ENCODE results near the gene RAB2B.

Gene RAB2B

DNA sequence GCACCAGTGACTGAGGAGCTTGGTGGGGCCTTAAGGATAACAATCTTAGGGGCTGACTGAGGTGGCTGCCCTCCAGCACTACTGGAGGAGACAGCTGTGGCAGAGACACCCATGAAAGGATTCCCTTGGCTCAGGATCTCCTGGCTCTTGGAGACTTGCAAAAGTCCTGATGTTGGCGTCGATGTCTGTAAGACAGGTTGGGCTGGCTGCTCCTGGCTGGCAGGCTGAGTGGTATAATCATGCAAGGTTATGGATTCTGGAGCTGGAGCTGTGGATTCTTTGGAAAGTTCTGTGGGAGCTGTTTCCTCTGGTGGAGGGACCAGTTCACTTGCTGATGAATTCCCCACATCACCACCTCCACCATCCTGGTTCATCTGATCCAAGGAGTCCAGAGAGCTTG lies 45.6 kb downstream of the RAB2B start:
- peaks cover 67% of the 10 kb centered on the region for H3K79me2 ChIP-seq (ENCODE audit: control insufficient read depth, low read length)
- peaks cover 6% of the 10 kb centered on the region; the same call in 1 of the 2 replicates for H4K20me1 ChIP-seq (ENCODE audit: control insufficient read depth, insufficient read depth, low read depth, low read length)
- TF ChIP-seq, protein P1, sequence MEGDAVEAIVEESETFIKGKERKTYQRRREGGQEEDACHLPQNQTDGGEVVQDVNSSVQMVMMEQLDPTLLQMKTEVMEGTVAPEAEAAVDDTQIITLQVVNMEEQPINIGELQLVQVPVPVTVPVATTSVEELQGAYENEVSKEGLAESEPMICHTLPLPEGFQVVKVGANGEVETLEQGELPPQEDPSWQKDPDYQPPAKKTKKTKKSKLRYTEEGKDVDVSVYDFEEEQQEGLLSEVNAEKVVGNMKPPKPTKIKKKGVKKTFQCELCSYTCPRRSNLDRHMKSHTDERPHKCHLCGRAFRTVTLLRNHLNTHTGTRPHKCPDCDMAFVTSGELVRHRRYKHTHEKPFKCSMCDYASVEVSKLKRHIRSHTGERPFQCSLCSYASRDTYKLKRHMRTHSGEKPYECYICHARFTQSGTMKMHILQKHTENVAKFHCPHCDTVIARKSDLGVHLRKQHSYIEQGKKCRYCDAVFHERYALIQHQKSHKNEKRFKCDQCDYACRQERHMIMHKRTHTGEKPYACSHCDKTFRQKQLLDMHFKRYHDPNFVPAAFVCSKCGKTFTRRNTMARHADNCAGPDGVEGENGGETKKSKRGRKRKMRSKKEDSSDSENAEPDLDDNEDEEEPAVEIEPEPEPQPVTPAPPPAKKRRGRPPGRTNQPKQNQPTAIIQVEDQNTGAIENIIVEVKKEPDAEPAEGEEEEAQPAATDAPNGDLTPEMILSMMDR (IDR thresholded peaks at IDR 0.05; ENCODE audit: low read depth, low read length, poor library complexity, severe bottlenecking), result no peak
- TF ChIP-seq EZH2phosphoT487 (IDR thresholded peaks at IDR 0.05; ENCODE audit: borderline replicate concordance, low read length), result no peak
- H3K4me1 ChIP-seq (ENCODE audit: control insufficient read depth, low read length), result peaks cover 12% of the 10 kb centered on the region
- no peaks in the 10 kb centered on the region for H3F3A ChIP-seq (ENCODE audit: control insufficient read depth, insufficient read depth)
- no peaks in the 10 kb centered on the region for H3K9me2 ChIP-seq (replicated peaks; ENCODE audit: control insufficient read depth, low read length)
- H3K27me3 ChIP-seq (ENCODE audit: control insufficient read depth, low read length), result no peaks in the 10 kb centered on the region
- H3K9me3 ChIP-seq (ENCODE audit: control insufficient read depth, insufficient read depth, low read length), result no peaks in the 10 kb centered on the region
- peaks cover 83% of the 10 kb centered on the region for H3K36me3 ChIP-seq (ENCODE audit: control insufficient read depth, low read length)
- no peak overlapping the region for H3K27ac ChIP-seq (ENCODE audit: low read depth, low read length)
- H3K4me2 ChIP-seq (ENCODE audit: low read length), result no peak overlapping the region
- no peak overlapping the region for H3K4me3 ChIP-seq (ENCODE audit: low read length)

DNA sequence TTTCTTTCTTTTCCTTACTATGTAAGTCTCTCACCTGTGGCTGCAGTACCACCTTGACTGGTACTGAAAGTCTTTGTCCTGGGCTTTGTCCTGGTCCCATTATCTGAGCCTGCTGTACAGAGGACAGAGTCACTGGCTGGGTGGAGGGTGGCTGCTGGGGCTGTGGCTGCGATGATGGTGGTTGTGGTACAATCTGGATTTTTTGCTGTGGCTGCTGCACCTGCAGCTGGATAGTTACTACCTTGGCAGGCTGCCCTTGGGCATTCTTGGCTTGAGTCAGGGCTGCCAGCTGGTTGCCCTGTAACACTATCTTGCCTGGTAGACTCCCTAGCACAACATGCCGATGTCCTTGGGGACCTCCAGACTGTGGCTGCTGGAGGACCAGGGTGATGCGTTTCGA lies 47.8 kb downstream of the RAB2B start:
- no peaks in the 10 kb centered on the region for H3K9me2 ChIP-seq (replicated peaks; ENCODE audit: control insufficient read depth, low read length)
- H3K9me3 ChIP-seq (ENCODE audit: control insufficient read depth, insufficient read depth, low read length), result no peaks in the 10 kb centered on the region
- no peaks in the 10 kb centered on the region for H3F3A ChIP-seq (ENCODE audit: control insufficient read depth, insufficient read depth)
- no peak overlapping the region for H3K27ac ChIP-seq (ENCODE audit: low read depth, low read length)
- H3K4me1 ChIP-seq (ENCODE audit: control insufficient read depth, low read length), result no peaks in the 10 kb centered on the region
- peaks cover 45% of the 10 kb centered on the region for H3K79me2 ChIP-seq (ENCODE audit: control insufficient read depth, low read length)
- TF ChIP-seq EZH2phosphoT487 (IDR thresholded peaks at IDR 0.05; ENCODE audit: borderline replicate concordance, low read length), result no peak
- TF ChIP-seq, protein P1 (IDR thresholded peaks at IDR 0.05; ENCODE audit: low read depth, low read length, poor library complexity, severe bottlenecking), result no peak
- no peak overlapping the region for H3K4me2 ChIP-seq (ENCODE audit: low read length)
- H4K20me1 ChIP-seq (ENCODE audit: control insufficient read depth, insufficient read depth, low read depth, low read length), result no peaks in the 10 kb centered on the region
- H3K36me3 ChIP-seq (ENCODE audit: control insufficient read depth, low read length), result peaks cover 87% of the 10 kb centered on the region
- H3K27me3 ChIP-seq (ENCODE audit: control insufficient read depth, low read length), result no peaks in the 10 kb centered on the region
- no peak overlapping the region for H3K4me3 ChIP-seq (ENCODE audit: low read length)

DNA sequence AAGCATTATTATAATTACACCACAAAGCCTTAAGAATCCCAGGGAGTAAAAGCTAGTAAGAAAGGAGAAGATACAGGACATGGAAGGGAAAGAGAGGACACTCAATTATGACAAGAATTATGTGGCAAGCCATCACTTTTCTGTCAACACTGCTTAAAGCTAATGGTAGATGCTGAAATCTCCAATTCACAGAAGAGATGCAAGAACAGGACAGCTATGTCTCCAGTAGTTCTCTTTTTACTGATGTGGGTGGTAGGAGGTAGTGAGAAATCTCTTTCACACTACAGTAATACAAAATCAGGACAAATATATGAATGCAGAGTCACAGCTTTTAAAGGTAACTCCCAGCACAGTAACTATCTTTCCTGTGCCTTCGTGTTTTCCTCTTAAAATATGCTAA lies 50.1 kb downstream of the RAB2B start:
- no peak overlapping the region for H3K4me3 ChIP-seq (ENCODE audit: low read length)
- H3K79me2 ChIP-seq (ENCODE audit: control insufficient read depth, low read length), result peaks cover 23% of the 10 kb centered on the region
- TF ChIP-seq EZH2phosphoT487 (IDR thresholded peaks at IDR 0.05; ENCODE audit: borderline replicate concordance, low read length), result no peak
- TF ChIP-seq, protein P1 (IDR thresholded peaks at IDR 0.05; ENCODE audit: low read depth, low read length, poor library complexity, severe bottlenecking), result no peak
- peaks cover 95% of the 10 kb centered on the region for H3K36me3 ChIP-seq (ENCODE audit: control insufficient read depth, low read length)
- no peaks in the 10 kb centered on the region for H4K20me1 ChIP-seq (ENCODE audit: control insufficient read depth, insufficient read depth, low read depth, low read length)
- no peaks in the 10 kb centered on the region for H3K4me1 ChIP-seq (ENCODE audit: control insufficient read depth, low read length)
- H3K27ac ChIP-seq (ENCODE audit: low read depth, low read length), result no peak overlapping the region
- H3K9me3 ChIP-seq (ENCODE audit: control insufficient read depth, insufficient read depth, low read length), result no peaks in the 10 kb centered on the region
- no peak overlapping the region for H3K4me2 ChIP-seq (ENCODE audit: low read length)
- H3K27me3 ChIP-seq (ENCODE audit: control insufficient read depth, low read length), result no peaks in the 10 kb centered on the region
- H3K9me2 ChIP-seq (replicated peaks; ENCODE audit: control insufficient read depth, low read length), result no peaks in the 10 kb centered on the region
- no peaks in the 10 kb centered on the region for H3F3A ChIP-seq (ENCODE audit: control insufficient read depth, insufficient read depth)
